MM.1S (cell line): ENCODE measurements around the gene CTNNA3.

Experiments used
- EZH2 ChIP-seq: fragments of 300-600 bp; sonication (generic); optimal IDR thresholded peaks from 2 replicates; pipeline ENCODE3; 2017; ENCODE audit warnings: low read depth, mild to moderate bottlenecking, antibody characterized with exemption, low read length, mixed read lengths
- TF ChIP-seq, protein P1 (sequence below): fragments of 300-600 bp; sonication (generic); IDR thresholded peaks from 2 replicates; pipeline ENCODE4 v1.5.1; 2016; ENCODE audit warnings: antibody characterized with exemption, low read length, mixed read lengths

DNA sequence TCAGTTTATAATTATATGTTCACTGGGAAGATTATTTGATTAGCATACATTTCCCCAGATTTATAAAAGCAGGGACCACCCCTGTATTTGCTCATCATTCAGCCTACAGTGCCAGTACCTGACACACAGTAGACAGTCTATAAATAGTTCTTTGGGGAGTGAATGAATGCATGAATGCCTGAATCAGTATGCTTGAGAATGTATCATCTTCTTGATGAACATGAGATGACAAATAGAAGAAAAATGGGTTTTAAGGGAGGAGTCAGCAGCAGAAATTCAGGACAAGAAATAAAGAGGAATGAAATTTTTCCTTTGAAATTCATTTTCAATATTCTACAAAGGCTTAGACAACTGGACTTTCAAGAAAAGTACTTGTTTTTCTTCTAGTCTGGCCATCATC is 1066.0 kb downstream of the CTNNA3 start:
- TF ChIP-seq, protein P1, sequence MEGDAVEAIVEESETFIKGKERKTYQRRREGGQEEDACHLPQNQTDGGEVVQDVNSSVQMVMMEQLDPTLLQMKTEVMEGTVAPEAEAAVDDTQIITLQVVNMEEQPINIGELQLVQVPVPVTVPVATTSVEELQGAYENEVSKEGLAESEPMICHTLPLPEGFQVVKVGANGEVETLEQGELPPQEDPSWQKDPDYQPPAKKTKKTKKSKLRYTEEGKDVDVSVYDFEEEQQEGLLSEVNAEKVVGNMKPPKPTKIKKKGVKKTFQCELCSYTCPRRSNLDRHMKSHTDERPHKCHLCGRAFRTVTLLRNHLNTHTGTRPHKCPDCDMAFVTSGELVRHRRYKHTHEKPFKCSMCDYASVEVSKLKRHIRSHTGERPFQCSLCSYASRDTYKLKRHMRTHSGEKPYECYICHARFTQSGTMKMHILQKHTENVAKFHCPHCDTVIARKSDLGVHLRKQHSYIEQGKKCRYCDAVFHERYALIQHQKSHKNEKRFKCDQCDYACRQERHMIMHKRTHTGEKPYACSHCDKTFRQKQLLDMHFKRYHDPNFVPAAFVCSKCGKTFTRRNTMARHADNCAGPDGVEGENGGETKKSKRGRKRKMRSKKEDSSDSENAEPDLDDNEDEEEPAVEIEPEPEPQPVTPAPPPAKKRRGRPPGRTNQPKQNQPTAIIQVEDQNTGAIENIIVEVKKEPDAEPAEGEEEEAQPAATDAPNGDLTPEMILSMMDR = no peak
- no peak for TF ChIP-seq EZH2
